Measurements from ENCODE around the gene SUGT1. TPM values are rescaled to one million over a fixed set of nuclear protein-coding genes. Genes with fewer than 3 reads are reported as not detected.
"Not testable (repeated sequence)": the region's sequence is repeated elsewhere in the genome, so short reads cannot be mapped to it uniquely, and the experiment has no call there.

The SUGT1 gene
- polyA plus RNA-seq, 2 donors, result 33.7 to 36.1 TPM

DNA sequence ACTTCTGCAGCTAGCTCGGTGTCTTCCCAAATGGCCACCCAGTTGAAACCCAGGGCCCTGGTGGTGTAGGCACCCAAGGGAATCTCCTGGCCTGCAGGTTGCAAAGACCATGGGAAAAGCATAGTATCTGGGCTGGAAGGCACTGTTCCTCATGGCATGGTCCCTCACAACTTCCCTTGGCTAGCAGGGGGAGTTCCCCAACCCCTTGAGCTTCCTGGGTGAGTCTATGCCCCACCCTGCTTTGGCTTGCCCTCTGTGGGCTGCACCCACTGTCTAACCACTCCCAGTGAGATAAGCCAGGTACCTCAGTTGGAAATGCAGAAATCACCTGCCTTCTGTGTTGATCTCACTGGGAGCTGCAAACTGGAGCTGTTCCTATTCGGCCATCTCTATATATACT lies 68.7 kb downstream of the SUGT1 start:
- H3K9me3 ChIP-seq (ENCODE audit: control insufficient read depth in 2 of 2, insufficient read depth in 1 of 2, low read depth in 1 of 2, low read length in 1 of 2); H3K36me3 ChIP-seq (ENCODE audit: control insufficient read depth in 2 of 2, insufficient read depth in 2 of 2, low read length in 1 of 2); H3K27me3 ChIP-seq (ENCODE audit: control insufficient read depth in 1 of 2, insufficient read depth in 2 of 2, low read length in 2 of 2); H3K4me1 ChIP-seq (ENCODE audit: control insufficient read depth in 2 of 2, insufficient read depth in 2 of 2, low read length in 1 of 2); H3K27ac ChIP-seq (ENCODE audit: low read depth in 2 of 2, low read length in 1 of 2); H3K4me3 ChIP-seq (ENCODE audit: low read depth in 1 of 2, low read length in 2 of 2): not testable (repeated sequence)
- WGBS, 2 donors, result 91 to 95% methylated on average over 2 of the region's 2 CpGs

DNA sequence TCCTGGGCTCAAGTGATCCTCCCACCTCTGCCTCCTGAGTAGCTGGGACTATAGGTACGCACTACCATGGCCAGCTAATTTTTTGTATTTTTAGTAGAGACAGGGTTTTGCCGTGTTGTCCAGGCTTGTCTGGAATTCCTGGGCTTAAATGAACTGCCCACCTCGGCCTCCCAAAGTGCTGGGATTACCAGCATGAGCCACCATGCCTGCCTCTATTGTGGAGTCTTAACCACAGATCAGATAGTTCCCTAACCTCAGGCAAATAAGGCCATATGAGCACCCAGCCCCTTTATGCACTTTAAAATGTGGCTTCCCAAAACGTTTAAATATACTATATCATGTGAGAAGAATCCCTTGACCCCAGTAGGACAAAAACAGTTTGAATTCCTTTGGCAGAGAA lies 70.5 kb downstream of the SUGT1 start:
- WGBS, 2 donors, result 72 to 75% methylated on average over 4 of the region's 4 CpGs

DNA sequence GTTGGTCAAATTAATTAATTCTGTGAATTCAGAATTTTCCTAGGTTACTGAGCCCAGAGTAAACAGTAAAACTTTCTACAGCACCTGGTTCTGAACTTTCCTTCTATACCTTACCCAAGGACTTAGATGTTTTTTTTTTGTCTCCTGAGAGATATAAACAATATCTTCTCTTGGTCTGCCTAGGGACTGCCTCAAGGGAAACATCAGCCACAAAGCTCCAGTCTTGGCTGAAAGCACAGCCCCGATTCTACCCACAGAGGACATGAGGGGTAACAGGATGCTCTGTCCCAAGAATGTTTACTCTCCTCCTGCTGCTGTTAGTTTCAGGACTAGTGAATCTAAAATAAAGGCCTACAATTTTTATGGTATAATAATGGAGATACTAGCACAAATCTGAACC lies 72.7 kb downstream of the SUGT1 start:
- 68 to 79% methylated on average over 1 of the region's 1 CpG for WGBS, 2 donors
- Histone ChIP-seq H3K4me3 (ENCODE audit: low read depth in 1 of 2, low read length in 2 of 2) (no peak overlapping the region), H3K27me3 (ENCODE audit: control insufficient read depth in 1 of 2, insufficient read depth in 2 of 2, low read length in 2 of 2) (no peaks in the 10 kb centered on the region), H3K27ac (ENCODE audit: low read depth in 2 of 2, low read length in 1 of 2) (no peak overlapping the region), H3K9me3 (ENCODE audit: control insufficient read depth in 2 of 2, insufficient read depth in 1 of 2, low read depth in 1 of 2, low read length in 1 of 2) (no peaks in the 10 kb centered on the region), H3K4me1 (ENCODE audit: control insufficient read depth in 2 of 2, insufficient read depth in 2 of 2, low read length in 1 of 2) (no peaks in the 10 kb centered on the region), H3K36me3 (ENCODE audit: control insufficient read depth in 2 of 2, insufficient read depth in 2 of 2, low read length in 1 of 2) (no peaks in the 10 kb centered on the region)

More for the DNA sequence above, 70.5 kb downstream of the SUGT1 start:
- no peaks in the 10 kb centered on the region for H3K36me3 ChIP-seq (ENCODE audit: control insufficient read depth in 2 of 2, insufficient read depth in 2 of 2, low read length in 1 of 2)
- no peaks in the 10 kb centered on the region for H3K4me1 ChIP-seq (ENCODE audit: control insufficient read depth in 2 of 2, insufficient read depth in 2 of 2, low read length in 1 of 2)
- H3K9me3 ChIP-seq (ENCODE audit: control insufficient read depth in 2 of 2, insufficient read depth in 1 of 2, low read depth in 1 of 2, low read length in 1 of 2), result no peaks in the 10 kb centered on the region
- no peaks in the 10 kb centered on the region for H3K27me3 ChIP-seq (ENCODE audit: control insufficient read depth in 1 of 2, insufficient read depth in 2 of 2, low read length in 2 of 2)
- no peak overlapping the region for H3K4me3 ChIP-seq (ENCODE audit: low read depth in 1 of 2, low read length in 2 of 2)
- no peak overlapping the region for H3K27ac ChIP-seq (ENCODE audit: low read depth in 2 of 2, low read length in 1 of 2)

DNA sequence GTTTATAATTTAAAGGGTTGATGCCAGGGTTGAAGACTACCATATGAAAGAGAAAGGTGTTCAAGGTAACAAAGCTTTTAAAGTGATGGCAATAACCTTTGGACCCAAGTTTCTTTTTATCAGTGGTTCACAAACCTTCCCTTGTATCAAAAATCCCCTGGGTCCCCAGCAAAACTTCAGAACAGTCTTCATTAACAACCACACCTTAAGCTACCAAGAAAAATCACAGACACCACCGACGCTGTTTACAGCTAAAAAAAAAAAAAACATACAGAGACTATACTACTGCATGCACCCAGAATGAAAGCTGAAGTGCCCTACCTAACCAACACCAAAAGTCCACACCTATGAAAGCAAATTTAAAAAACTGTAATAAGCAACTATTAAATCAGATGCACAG lies 73.6 kb downstream of the SUGT1 start:
- Histone ChIP-seq H3K4me1 (ENCODE audit: control insufficient read depth in 2 of 2, insufficient read depth in 2 of 2, low read length in 1 of 2) (no peaks in the 10 kb centered on the region), H3K27me3 (ENCODE audit: control insufficient read depth in 1 of 2, insufficient read depth in 2 of 2, low read length in 2 of 2) (no peaks in the 10 kb centered on the region), H3K36me3 (ENCODE audit: control insufficient read depth in 2 of 2, insufficient read depth in 2 of 2, low read length in 1 of 2) (no peaks in the 10 kb centered on the region), H3K27ac (ENCODE audit: low read depth in 2 of 2, low read length in 1 of 2) (no peak overlapping the region), H3K4me3 (ENCODE audit: low read depth in 1 of 2, low read length in 2 of 2) (no peak overlapping the region), H3K9me3 (ENCODE audit: control insufficient read depth in 2 of 2, insufficient read depth in 1 of 2, low read depth in 1 of 2, low read length in 1 of 2) (no peaks in the 10 kb centered on the region)
- 83 to 86% methylated on average over 2 of the region's 2 CpGs for WGBS, 2 donors

DNA sequence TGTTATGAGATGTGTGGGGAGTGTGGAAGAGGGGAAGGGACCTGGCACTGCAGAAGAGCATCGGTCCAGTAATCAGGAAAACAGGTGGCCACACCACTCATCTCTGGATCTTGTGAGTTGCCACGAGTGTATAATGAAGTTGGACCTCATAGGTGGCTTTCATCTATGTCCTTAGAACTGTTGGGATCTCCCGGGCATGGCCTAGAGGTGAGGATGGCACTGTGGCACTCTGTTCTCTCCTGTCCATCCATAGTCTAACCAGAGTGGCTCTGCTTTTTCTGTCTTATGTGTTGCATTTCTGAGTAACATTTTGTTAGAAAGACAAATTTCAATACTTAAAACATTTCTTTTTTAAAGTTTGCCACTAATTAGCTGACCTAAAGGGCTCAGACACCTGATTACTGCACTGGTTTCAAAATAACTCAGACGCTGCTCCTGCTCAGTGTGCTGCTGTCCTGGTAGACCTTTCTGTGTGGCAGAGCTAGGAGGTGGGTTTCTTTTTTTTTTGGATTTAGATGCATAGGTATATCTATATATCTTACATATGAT lies 81.5 kb downstream of the SUGT1 start:
- peaks cover 0 to 4% of the 10 kb centered on the region in 2 donors for H3K4me1 ChIP-seq (ENCODE audit: control insufficient read depth in 2 of 2, insufficient read depth in 2 of 2, low read length in 1 of 2)

DNA sequence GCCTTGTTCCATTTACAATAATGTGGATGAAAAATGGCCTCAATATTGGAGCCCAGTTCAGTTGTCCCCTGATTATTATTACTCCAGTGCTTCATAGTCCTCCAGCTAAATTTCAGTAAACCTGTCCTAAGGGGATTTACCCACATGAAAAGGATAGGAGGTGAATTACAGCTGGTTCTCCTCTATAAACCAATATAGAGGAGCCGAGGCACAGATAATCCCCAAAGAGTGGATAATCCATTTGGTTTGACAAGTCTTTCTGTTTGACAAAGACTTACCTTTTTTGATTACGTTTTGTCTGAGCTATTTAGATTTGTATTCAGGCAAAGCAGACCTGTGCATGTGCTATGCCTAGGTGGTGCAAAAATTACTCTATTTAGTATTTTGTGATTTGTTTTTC lies 84.3 kb downstream of the SUGT1 start:
- Histone ChIP-seq H3K4me3 (ENCODE audit: low read depth in 1 of 2, low read length in 2 of 2) (no peak overlapping the region), H3K27me3 (ENCODE audit: control insufficient read depth in 1 of 2, insufficient read depth in 2 of 2, low read length in 2 of 2) (peaks cover 0 to 7% of the 10 kb centered on the region in 2 donors), H3K27ac (ENCODE audit: low read depth in 2 of 2, low read length in 1 of 2) (no peak overlapping the region), H3K4me1 (ENCODE audit: control insufficient read depth in 2 of 2, insufficient read depth in 2 of 2, low read length in 1 of 2) (peaks cover 0 to 7% of the 10 kb centered on the region in 2 donors), H3K9me3 (ENCODE audit: control insufficient read depth in 2 of 2, insufficient read depth in 1 of 2, low read depth in 1 of 2, low read length in 1 of 2) (peaks cover 0 to 3% of the 10 kb centered on the region in 2 donors), H3K36me3 (ENCODE audit: control insufficient read depth in 2 of 2, insufficient read depth in 2 of 2, low read length in 1 of 2) (no peaks in the 10 kb centered on the region)
- 70 to 79% methylated on average over 2 of the region's 2 CpGs for WGBS, 2 donors

More for the DNA sequence above, 81.5 kb downstream of the SUGT1 start:
- Histone ChIP-seq H3K9me3 (ENCODE audit: control insufficient read depth in 2 of 2, insufficient read depth in 1 of 2, low read depth in 1 of 2, low read length in 1 of 2) (peaks cover 0 to 1% of the 10 kb centered on the region in 2 donors), H3K27me3 (ENCODE audit: control insufficient read depth in 1 of 2, insufficient read depth in 2 of 2, low read length in 2 of 2) (peaks cover 0 to 7% of the 10 kb centered on the region in 2 donors), H3K36me3 (ENCODE audit: control insufficient read depth in 2 of 2, insufficient read depth in 2 of 2, low read length in 1 of 2) (no peaks in the 10 kb centered on the region), H3K27ac (ENCODE audit: low read depth in 2 of 2, low read length in 1 of 2) (no peak overlapping the region), H3K4me3 (ENCODE audit: low read depth in 1 of 2, low read length in 2 of 2) (no peak overlapping the region)
- 79 to 80% methylated on average over 4 of the region's 4 CpGs for WGBS, 2 donors

DNA sequence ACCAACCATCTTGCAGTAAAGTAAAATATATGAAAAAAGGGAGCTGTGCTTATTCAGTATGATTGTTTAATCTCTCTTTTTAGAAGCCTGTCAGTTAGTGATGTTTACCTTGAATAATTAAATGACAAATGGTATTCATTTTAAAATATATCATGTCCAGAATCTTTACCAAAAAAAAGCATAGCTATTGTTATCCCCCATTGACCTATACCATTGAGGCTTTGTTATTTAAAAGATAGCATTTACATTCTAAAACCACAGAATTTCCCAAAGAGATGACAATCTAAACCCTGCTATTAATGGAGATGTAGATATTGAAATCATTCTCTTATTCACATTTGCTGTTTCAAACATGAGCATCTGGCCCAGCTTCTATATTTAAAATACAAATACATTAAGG lies 84.8 kb downstream of the SUGT1 start:
- H3K9me3 ChIP-seq (ENCODE audit: control insufficient read depth in 2 of 2, insufficient read depth in 1 of 2, low read depth in 1 of 2, low read length in 1 of 2), result peaks cover 0 to 3% of the 10 kb centered on the region in 2 donors
- peaks cover 0 to 7% of the 10 kb centered on the region in 2 donors for H3K27me3 ChIP-seq (ENCODE audit: control insufficient read depth in 1 of 2, insufficient read depth in 2 of 2, low read length in 2 of 2)
- peaks cover 0 to 7% of the 10 kb centered on the region in 2 donors for H3K4me1 ChIP-seq (ENCODE audit: control insufficient read depth in 2 of 2, insufficient read depth in 2 of 2, low read length in 1 of 2)
- no peak overlapping the region for H3K4me3 ChIP-seq (ENCODE audit: low read depth in 1 of 2, low read length in 2 of 2)
- no peaks in the 10 kb centered on the region for H3K36me3 ChIP-seq (ENCODE audit: control insufficient read depth in 2 of 2, insufficient read depth in 2 of 2, low read length in 1 of 2)
- no peak overlapping the region for H3K27ac ChIP-seq (ENCODE audit: low read depth in 2 of 2, low read length in 1 of 2)

DNA sequence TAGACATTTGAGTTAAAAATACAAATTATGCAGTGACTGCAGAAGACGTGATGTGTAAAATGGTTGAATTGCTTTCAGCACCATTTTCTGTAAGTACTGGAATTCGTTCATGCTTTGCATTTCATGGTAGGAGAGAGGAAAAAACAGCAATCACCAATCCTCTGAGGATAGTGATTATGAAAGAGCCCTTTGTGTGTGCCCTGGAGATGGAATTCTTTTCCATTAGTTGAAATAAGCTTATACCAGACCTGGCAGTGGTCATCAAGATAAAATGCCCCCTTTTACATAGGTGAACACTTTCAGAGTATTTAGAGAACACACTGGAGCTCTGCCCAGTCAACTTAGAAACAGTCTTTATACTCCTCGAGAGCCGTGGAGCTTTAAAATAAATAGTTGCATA lies 85.3 kb downstream of the SUGT1 start:
- H3K27ac ChIP-seq (ENCODE audit: low read depth in 2 of 2, low read length in 1 of 2), result no peak overlapping the region
- peaks cover 0 to 6% of the 10 kb centered on the region in 2 donors for H3K9me3 ChIP-seq (ENCODE audit: control insufficient read depth in 2 of 2, insufficient read depth in 1 of 2, low read depth in 1 of 2, low read length in 1 of 2)
- no peak overlapping the region for H3K4me3 ChIP-seq (ENCODE audit: low read depth in 1 of 2, low read length in 2 of 2)
- peaks cover 0 to 7% of the 10 kb centered on the region in 2 donors for H3K4me1 ChIP-seq (ENCODE audit: control insufficient read depth in 2 of 2, insufficient read depth in 2 of 2, low read length in 1 of 2)
- 74 to 75% methylated on average over 4 of the region's 4 CpGs for WGBS, 2 donors
- H3K36me3 ChIP-seq (ENCODE audit: control insufficient read depth in 2 of 2, insufficient read depth in 2 of 2, low read length in 1 of 2), result no peaks in the 10 kb centered on the region
- H3K27me3 ChIP-seq (ENCODE audit: control insufficient read depth in 1 of 2, insufficient read depth in 2 of 2, low read length in 2 of 2), result peaks cover 0 to 7% of the 10 kb centered on the region in 2 donors

DNA sequence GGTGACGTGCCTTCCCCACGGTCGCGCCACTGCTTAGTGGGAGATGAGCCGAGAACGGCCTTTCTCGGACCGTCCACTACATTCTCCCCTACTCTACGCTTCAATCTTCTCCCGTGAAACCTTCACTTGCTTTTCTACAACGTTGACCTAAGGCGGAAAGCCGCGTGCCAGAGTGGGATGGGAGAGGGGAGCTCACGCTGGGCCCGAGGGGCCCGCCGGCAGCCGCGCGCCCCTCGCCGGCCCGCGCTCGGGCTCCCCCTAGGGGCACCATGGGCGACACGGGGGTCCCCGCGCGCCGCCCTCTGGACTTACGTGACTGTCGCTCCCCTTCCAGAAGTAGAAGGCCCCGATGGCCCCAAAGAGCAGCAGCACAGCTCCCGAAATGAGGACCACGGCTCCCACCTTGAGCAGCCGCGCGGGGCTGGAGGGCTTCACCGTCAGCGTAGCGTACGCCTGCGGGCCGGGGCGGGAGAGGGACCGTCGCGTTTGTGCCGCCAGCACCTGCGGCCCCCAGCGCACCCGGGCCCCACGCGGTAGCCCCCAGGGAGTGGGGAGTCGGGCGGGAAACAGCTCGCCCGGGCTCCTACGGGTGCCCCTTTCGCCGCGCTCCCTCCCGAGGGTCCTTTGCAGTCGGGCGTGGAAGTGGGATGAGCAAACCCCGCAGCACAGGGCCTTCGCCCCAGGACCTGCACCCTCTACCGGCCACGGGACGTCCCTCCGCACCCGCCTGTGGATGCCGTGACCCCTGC lies 86.3 kb downstream of the SUGT1 start:
- Histone ChIP-seq H3K36me3 (ENCODE audit: control insufficient read depth in 2 of 2, insufficient read depth in 2 of 2, low read length in 1 of 2) (no peaks in the 10 kb centered on the region), H3K27me3 (ENCODE audit: control insufficient read depth in 1 of 2, insufficient read depth in 2 of 2, low read length in 2 of 2) (peaks cover 0 to 7% of the 10 kb centered on the region in 2 donors), H3K9me3 (ENCODE audit: control insufficient read depth in 2 of 2, insufficient read depth in 1 of 2, low read depth in 1 of 2, low read length in 1 of 2) (peaks cover 0 to 6% of the 10 kb centered on the region in 2 donors), H3K4me1 (ENCODE audit: control insufficient read depth in 2 of 2, insufficient read depth in 2 of 2, low read length in 1 of 2) (peaks cover 0 to 7% of the 10 kb centered on the region in 2 donors), H3K4me3 (ENCODE audit: low read depth in 1 of 2, low read length in 2 of 2) (peak overlapping the region in 1 of 2 donors; percentile 25), H3K27ac (ENCODE audit: low read depth in 2 of 2, low read length in 1 of 2) (no peak overlapping the region)
- WGBS, 2 donors, result 9 to 10% methylated on average over 67 to 75 of the region's 75 CpGs

All from esophagus (tissue), 2 donors.